NT2/D1 (cell line): ENCODE measurements around the gene DOK6.
A peak's percentile ranks its signal among the peaks of the same experiment; 100 is the strongest.

Experiments
- DNase-seq: peaks from one replicate; pipeline ENCODE4 v3.0.0-alpha.2; 2011; ENCODE audit warnings: low read depth, low spot score
- H3K27me3 ChIP-seq: 2 replicates; pipeline ENCODE4 v1.6.0; 2011; ENCODE audit warnings: mild to moderate bottlenecking; ENCODE audit not compliant: insufficient read length, insufficient read depth
- H3K36me3 ChIP-seq: 2 replicates; pipeline ENCODE4 v1.6.1; 2011; ENCODE audit warnings: mild to moderate bottlenecking, low read length, mixed read lengths; ENCODE audit not compliant: insufficient read depth, insufficient read length
- H3K4me1 ChIP-seq: 2 replicates; pipeline ENCODE4 v1.5.1; 2011; ENCODE audit not compliant: insufficient read depth, insufficient read length
- H3K4me3 ChIP-seq: 2 replicates; pipeline ENCODE4 v1.5.1; 2011; ENCODE audit warnings: low read depth; ENCODE audit not compliant: insufficient read length
- H3K9ac ChIP-seq: 2 replicates; pipeline ENCODE4 v1.6.0; 2011; ENCODE audit warnings: low read depth; ENCODE audit not compliant: insufficient read length
- H3K9me3 ChIP-seq: 2 replicates; pipeline ENCODE4 v1.5.1; 2011; ENCODE audit warnings: mild to moderate bottlenecking, low read length; ENCODE audit not compliant: insufficient read depth
- SUZ12 ChIP-seq: IDR thresholded peaks from 2 replicates; pipeline ENCODE4 v1.6.1; 2011; ENCODE audit not compliant: insufficient read length, insufficient read depth; ENCODE audit errors: extremely low read depth
- YY1 ChIP-seq: IDR thresholded peaks from 2 replicates; pipeline ENCODE4 v1.6.1; 2011; ENCODE audit not compliant: insufficient read length, insufficient read depth
- ZNF274 ChIP-seq: IDR thresholded peaks from 2 replicates; pipeline ENCODE4 v1.6.1; 2011; ENCODE audit warnings: mild to moderate bottlenecking, low read depth, low read length

The DOK6 gene

DNA sequence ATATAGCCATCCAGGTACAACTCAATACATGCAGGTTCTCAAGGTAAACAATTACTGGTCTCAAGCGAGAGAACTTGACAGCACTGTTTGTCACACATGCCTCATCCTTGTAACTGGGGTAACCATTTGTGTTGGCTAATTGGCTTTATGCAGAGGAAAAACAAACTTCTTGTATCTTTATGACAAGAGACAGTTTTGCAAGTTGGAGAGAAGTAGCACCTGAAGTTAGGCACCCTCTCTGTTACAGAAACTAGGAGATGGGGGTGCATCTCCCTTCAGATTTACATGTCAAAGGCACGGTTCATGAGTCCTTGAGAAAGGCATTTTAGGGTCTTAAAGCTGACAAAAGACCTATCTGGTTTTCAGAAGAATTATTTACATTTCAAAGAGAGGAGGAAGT lies 305.3 kb downstream of the DOK6 start:
- H3K9me3 ChIP-seq = peaks cover 18% of the 10 kb centered on the region; the same call in 1 of the 2 replicates

DNA sequence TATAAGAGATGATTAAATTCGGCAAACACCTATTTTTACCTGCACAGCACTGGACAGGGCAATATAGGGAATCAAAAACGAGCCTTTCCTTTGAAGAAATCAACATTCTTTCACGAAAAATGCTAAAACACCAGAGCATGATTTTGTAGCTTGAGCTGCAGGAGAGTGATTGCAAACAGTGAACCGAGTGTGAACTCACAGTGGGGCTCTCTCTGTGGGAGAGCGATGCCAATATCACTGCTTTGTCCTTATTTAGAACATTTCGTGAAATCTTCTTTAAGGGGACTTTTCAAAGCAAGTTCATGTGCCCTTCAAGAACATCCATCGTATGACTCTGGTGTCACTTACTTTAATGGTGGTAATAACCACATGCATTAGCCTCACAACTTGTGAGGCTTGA lies 308.2 kb downstream of the DOK6 start:
- TF ChIP-seq YY1 (no peak), ZNF274 (no peak), SUZ12 (no peak)
- Histone ChIP-seq H3K4me3 (no peak overlapping the region), H3K36me3 (no peaks in the 10 kb centered on the region), H3K27me3 (no peaks in the 10 kb centered on the region), H3K9me3 (peaks cover 18% of the 10 kb centered on the region; the same call in 1 of the 2 replicates), H3K9ac (no peak overlapping the region), H3K4me1 (no peaks in the 10 kb centered on the region)
- no peak for DNase-seq

More for the DNA sequence above, 305.3 kb downstream of the DOK6 start:
- peak; percentile 42 for DNase-seq
- Histone ChIP-seq H3K4me3 (no peak overlapping the region), H3K27me3 (no peaks in the 10 kb centered on the region), H3K9ac (no peak overlapping the region), H3K4me1 (no peaks in the 10 kb centered on the region), H3K36me3 (no peaks in the 10 kb centered on the region)
- no peak for TF ChIP-seq SUZ12
- no peak for TF ChIP-seq ZNF274
- no peak for TF ChIP-seq YY1

DNA sequence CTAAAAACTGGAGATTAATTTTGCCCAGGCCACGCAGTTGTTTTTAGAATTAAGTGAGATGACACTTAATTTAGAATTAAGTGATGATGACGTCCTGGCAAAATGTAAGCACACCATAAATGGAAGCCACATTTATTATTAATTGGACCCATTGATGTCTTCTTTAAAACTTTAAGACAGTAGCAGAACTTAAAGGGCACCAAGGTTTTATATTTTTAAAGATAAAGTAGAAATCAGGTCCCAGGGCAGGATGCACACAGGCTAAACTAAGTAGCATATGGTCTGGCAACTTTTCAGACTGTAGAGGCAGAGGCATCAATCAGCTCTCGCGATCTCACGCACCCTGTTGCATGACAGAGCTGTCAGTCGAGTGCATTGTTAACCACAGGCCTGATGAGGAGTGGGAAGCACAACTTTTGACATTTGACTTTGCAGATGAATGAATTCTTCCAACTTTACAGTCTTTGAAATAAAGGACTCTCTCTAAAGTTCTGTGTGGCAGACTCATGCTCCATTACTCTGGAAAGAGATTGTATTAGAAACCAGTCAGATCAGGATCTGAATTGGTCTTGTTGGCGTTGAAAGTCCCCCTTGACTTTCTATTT lies 314.6 kb downstream of the DOK6 start:
- Histone ChIP-seq H3K4me1 (no peaks in the 10 kb centered on the region), H3K27me3 (no peaks in the 10 kb centered on the region), H3K4me3 (no peak overlapping the region), H3K9me3 (peaks cover 30% of the 10 kb centered on the region), H3K36me3 (no peaks in the 10 kb centered on the region), H3K9ac (no peak overlapping the region)
- no peak for TF ChIP-seq YY1
- no peak for TF ChIP-seq SUZ12
- no peak for TF ChIP-seq ZNF274
- DNase-seq = no peak

DNA sequence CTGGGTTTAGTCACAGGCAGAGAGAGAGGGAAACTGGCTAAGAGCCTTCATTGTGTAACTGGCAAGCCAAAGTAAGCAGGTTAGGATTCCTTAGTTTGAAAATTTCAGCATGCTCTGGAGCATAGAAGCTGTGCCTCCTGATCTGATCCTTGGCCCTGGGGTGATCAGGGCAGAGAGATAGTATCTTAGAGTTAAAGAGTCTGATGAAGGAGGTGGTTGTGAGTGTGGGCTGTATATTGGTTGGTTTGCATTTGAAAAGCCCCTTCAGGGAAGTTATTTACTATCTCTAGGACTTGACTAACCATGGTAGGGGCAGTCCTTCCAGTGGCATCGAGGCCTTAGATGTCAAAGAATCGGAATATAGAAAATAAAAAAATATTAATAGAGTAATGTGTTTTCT lies 316.9 kb downstream of the DOK6 start:
- H3K36me3 ChIP-seq = no peaks in the 10 kb centered on the region
- no peak overlapping the region for H3K9ac ChIP-seq
- H3K27me3 ChIP-seq = no peaks in the 10 kb centered on the region
- H3K4me1 ChIP-seq = no peaks in the 10 kb centered on the region
- TF ChIP-seq SUZ12 (no peak), ZNF274 (no peak), YY1 (no peak)
- no peak overlapping the region for H3K4me3 ChIP-seq
- peaks cover 34% of the 10 kb centered on the region for H3K9me3 ChIP-seq
- DNase-seq = no peak

DNA sequence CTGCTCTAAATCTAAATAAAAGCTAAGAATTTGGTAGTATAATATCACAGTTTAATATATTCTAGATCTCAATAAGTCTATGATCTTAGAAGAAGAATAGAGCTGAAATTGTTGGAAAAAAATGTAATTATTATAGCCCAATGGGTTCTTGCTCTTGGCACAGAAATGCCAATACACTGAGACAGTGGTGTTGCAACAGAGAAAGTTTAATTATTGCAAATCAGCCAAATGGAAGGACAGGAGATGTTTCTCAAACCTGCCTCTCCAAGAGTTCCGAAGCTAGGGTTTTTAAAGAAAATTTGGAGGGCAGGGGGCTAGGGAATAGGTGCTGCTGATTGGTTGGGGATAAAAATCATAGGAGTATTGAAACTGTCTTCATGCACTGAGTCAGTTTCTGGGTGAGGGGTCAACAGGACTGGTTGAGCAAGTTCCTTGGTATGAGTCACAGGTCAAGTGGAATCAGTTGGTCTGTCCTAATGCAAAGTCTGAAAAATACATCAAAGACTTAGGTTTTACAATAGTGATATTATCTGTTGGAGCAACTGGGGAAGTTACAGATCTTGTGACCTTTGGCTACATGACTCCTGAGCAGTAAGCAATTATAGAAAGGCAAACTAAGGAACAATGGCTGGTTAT lies 318.3 kb downstream of the DOK6 start:
- Histone ChIP-seq H3K4me1 (no peaks in the 10 kb centered on the region), H3K9ac (no peak overlapping the region), H3K4me3 (no peak overlapping the region), H3K27me3 (no peaks in the 10 kb centered on the region), H3K36me3 (no peaks in the 10 kb centered on the region), H3K9me3 (peaks cover 34% of the 10 kb centered on the region)
- DNase-seq = no peak
- TF ChIP-seq ZNF274 (no peak), SUZ12 (no peak), YY1 (no peak)

DNA sequence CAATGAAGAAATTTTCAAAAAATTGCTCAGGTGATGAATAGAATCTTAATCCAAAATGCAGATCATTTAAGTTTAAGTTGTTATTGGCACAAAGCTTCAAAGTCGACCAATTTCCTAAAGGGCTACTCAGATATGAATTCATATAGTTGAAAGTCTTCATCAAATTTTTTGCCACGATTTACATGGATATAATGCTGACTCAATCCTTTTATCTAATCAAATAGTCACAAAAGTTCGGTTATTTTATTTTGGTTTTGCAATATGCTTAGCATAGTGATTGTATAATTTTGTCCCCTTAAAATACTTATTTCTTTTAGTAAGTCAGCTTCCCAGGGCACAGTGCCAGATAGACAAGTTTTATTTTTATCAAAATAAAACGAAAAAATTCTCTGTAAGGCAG lies 319.7 kb downstream of the DOK6 start:
- Histone ChIP-seq H3K4me3 (no peak overlapping the region), H3K36me3 (no peaks in the 10 kb centered on the region), H3K9ac (no peak overlapping the region), H3K4me1 (no peaks in the 10 kb centered on the region), H3K9me3 (peaks cover 34% of the 10 kb centered on the region), H3K27me3 (no peaks in the 10 kb centered on the region)
- TF ChIP-seq ZNF274 (no peak), SUZ12 (no peak), YY1 (no peak)
- no peak for DNase-seq

DNA sequence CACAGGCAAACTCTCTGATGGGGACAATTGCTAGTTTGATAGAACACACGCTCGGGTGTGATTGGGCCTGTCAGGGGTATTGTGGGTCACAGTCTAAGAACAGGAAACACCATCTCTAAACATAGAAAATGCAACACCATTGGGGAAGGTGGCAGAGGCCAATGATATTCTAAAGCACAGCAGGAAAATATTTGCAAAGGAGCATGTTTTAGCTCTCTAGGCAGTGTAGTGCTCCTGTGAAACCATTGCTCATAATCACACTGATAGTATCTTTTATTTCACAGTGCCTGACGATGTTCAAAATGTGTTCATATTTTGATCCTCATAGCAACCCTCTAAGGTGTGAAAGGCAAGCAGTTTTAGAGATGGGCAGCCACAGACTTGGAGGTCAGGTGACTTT lies 322.7 kb downstream of the DOK6 start:
- peaks cover 22% of the 10 kb centered on the region for H3K9me3 ChIP-seq
- H3K27me3 ChIP-seq = no peaks in the 10 kb centered on the region
- no peak overlapping the region for H3K4me3 ChIP-seq
- no peaks in the 10 kb centered on the region for H3K4me1 ChIP-seq
- H3K9ac ChIP-seq = no peak overlapping the region
- no peak for DNase-seq
- TF ChIP-seq SUZ12 = no peak
- TF ChIP-seq ZNF274 = no peak
- TF ChIP-seq YY1 = no peak
- H3K36me3 ChIP-seq = no peaks in the 10 kb centered on the region
